NCI-H2227 (cell line): ENCODE measurements around the gene OR9I1.

Source experiments
- DNase-seq: peaks from one replicate; lab custom pipeline; 2025; ENCODE audit not compliant: unreplicated experiment; lab: John Stamatoyannopoulos, UW

The OR9I1 gene, protein sequence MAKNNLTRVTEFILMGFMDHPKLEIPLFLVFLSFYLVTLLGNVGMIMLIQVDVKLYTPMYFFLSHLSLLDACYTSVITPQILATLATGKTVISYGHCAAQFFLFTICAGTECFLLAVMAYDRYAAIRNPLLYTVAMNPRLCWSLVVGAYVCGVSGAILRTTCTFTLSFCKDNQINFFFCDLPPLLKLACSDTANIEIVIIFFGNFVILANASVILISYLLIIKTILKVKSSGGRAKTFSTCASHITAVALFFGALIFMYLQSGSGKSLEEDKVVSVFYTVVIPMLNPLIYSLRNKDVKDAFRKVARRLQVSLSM

DNA sequence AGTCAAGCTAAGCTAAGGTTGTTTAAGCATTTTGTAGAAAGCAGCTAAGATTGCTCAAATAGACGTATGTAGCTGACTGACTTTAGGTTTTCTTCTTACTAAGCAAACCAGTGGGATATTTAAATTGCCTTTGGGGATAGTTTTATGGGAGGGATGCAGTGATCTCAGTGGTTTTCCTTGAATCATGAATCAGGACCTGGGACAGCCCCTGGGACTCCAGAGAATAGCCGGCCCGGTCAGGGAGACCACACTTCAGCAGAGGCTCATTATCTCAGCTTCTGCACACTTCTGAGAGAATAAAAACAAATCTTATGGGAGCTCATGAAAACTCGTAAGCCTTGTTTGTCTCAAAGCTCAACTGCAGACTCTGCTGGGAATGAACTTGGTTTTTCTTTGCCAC is at the start of gene OR9I1:
Gene OR9I1, minus strand, starts transcription at position 62 of the 400 bp plus-strand sequence. CDS start 6,086 bp downstream, outside the sequence.
- no peak for DNase-seq

DNA sequence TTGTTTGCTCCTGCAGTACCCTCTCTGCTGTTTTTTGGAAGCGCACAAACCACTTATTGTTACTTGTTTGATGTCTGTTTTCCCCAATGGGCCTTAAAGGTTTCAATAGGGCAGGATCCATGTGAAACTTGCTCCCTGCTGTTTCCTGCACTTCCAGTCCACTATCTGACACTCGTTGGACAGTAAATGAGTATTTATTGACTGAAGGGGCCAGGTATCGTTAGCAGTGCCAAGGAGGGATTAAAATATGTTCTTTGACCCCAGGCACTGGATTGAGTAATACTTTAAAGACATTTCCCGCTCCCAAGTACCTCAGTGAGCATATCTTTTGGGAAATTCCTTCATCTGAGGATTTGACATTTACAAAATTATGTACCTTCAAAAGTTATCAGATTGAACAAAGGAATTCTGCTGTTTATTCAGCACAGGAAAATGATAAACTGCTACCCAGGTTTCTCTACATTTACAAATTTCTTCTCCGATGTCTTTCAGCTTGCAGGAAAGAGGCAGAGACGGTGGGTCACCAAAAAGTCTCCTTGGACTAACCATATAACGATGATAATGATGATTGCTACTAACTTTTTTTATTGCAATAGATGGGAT is 40.3 kb upstream of the OR9I1 start:
- no peak for DNase-seq

DNA sequence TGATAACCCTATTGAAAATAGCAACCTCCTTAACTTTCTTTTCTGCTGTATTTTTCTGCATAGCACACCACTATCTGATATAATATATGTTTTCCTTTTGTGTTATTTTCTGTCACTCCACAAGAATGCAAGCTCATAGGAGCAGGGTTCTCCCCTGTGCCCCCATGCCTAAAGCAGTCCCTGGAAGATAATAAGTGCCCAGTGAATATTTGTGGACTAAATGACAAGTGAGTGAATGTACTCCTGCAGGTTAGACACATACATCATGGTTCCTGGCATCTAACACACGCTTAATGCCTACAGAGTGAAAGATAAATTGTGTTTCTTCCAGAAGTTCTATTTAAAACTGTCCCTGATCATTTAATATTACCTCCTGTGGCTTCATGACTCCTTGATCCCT is 39.7 kb upstream of the OR9I1 start:
- DNase-seq = no peak

DNA sequence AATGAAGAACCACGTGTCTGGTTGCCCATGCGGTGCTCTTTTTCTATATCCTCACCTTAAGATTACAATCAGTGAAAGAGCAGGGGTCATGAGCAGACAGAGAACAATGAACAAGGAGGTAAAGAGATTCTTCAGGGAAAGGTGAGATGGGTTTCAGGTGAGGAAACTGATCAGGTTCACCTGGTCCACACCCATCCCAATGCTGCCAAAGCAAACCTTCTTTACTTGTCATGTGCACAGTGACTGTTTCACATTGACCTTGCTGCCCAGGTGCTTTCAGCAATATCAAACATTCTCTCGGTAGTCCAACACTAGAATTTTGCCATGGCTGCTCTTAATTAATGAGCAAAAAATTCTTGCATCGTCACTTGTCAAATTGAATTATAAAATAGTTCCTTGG is 39.1 kb upstream of the OR9I1 start:
- DNase-seq = no peak

DNA sequence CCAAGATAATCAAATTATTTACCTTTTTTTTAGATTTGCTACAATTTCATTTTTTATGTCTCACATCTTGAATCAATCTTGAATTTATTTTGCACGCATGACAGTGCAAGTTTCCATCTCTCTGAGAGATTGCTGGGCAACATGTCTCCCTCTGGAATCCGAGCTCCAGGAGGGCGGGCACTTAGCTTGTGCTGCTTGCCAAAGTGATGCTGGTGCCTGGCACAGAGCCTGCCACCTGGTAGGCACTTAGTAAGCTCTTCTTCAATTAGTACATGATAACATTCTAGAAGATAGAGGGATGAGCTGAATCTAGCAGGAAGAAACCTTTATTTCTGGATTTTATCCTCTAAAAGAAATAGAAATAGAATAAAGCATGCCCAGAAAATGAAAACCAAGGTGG is 27.5 kb upstream of the OR9I1 start:
- DNase-seq = no peak

DNA sequence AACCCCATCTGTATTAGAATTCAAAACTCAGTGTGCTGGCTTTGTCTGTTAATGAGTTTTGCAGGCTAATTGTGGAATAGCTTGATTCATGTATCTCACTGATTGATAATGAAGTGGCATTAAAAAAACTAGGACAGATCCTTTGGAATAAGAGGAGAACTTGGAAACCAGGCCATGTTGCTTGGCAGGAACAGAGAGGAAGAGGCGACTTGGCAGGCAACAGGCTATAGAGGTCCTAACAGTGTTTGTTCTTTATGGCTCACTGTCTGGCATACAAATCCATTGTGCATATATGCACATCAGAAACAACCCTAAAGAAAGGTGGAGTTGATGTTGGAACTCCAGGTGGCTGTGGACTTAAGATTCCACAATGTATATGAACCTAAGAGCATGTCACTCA is 17.4 kb upstream of the OR9I1 start:
- DNase-seq = no peak

DNA sequence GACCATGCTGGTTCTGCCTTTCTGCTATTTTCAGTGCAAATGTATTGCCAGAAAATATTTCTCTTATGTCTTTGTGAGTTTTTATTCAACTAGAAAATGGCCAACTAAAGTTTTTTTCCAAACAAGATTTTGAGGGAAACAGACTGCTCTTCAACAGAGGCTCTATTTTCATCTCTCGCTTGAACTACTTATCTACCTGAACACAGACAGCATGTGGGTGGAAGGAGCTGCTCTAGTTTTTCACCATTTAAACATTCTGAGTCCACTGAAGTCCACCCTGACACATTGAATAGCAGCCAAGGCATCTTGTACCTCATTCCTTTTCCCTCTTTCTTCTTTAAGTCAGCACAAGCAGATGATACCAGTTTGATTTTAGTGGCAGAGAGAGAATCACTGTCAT is 9.8 kb upstream of the OR9I1 start:
- no peak for DNase-seq

DNA sequence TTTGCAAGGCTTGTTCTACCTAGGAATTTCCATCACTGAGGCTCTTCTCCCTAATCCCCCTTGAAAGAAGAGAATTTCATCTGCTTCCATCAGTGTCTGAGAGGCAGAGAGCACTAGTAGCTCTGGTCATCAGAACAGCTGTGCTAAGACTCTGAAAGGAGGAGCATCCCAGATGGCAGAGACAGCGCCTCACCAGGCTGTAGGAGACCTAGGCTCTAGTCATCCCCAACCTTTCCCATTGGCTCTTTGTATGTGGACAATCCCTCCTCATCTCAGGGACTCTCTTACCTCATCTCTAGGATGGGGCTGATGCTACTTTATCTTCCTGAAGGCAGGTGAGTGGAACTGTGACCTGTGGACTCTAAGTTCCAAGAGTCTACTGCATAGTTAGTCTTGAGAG is 8.8 kb upstream of the OR9I1 start:
- no peak for DNase-seq

DNA sequence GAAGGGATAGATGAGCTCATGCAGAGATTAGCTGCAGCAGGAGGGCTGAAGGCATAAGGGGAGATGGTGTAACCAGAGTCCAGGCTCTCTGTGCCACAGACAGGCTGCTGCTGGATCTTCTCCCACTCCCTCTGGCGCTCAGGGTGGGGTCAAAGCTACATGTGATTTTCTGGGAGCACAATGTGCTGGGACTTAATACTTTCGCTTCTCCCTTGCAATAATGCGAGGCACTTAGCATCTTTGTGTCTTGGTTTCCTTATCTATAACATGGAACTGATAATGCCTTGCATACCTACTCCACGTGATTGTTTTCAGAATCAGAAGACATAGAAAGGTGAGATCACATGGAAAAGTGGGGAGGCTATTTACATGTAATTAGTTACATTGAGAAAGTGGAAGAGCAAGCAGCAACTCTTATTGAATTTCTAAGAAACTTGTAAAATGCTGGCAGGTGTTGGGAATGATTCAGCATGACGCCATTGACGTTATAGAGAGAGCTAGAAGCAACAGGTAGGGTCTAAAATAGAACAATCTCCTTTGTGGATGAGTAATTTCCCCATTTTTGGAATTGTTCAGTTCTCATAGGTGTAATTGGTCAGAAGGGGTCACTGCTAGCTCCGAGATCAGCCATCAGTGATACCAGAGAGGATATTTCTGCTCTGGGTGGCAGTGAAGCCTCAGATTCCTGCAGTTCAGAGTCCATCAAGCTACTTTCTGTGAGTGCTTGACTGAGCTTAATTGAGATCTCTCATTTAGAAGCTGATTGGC is 8.2 kb upstream of the OR9I1 start:
- no peak for DNase-seq

DNA sequence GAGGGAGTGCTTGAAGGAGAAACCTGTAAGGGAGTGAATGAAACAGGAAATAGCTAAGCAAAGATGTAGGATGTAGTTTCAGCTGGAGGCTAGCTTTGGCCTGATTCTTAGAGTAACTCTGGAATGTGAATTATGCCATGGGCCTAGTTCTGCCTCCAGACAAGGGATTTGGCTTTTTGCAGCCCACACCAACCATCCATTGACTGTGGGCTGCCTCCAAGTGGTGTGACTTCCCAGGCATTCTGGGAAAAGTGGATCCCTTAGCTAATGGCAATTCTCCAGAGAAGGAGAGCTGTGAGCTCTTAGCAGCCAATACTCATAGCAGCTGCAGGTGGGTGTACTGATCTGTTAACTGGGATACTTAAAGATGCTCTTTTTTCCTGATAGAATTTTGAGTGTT is 2.0 kb upstream of the OR9I1 start:
- no peak for DNase-seq

DNA sequence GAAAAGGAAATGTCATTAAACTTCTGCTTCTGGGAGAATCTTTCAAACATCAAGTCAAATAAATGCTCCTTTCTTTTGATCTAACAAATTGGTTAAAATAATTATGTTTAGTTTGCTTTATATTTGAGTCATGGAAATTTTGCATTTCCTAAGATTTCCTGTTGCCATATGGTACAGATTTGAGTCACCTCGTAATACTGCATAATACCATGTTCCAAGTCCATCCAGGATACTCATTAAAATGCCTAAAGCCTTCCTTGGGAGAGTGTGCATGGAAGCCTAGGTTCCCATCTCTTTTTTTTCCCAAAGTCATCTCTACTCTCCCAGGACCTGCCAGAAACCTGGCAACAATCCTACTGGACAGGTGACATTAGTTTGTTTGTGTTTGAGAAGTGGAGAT is 4.2 kb downstream of the OR9I1 start:
- DNase-seq = no peak

DNA sequence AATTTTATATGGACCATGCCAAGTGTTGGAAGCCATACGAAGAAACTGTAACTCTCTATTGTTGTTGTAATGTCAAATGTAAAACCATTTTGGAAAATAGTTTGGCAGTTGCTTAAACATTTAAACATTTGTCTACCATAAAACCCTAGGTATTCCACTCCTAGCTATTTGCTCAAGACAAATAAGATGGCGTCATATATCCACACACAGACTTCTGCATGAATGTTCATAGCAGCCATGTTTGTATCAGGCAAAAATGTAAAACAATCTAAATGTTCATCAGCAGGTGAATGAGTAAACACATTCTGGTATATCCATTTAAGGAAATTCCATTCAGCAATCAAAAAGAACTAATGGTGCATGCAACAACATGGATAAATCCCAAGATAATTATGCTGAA is 27.9 kb downstream of the OR9I1 start:
- DNase-seq = no peak

DNA sequence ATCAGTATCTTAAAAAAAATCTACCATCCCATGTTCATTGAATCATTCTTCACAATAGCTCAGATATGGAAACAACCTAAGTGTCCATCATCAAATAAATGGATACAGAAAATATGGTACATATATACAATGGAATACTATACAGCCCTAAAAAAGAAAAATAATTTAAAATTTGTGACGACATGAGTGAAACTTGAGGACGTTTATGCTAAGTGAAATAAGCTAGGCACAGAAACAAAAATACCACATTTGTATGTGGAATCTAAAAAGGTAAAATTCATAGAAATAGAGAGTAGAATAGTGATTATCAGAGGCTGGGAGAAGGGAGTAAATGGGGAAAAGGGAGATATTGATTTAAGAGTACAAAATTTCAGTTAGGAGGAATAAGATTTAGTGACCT is 38.8 kb downstream of the OR9I1 start:
- DNase-seq = no peak

DNA sequence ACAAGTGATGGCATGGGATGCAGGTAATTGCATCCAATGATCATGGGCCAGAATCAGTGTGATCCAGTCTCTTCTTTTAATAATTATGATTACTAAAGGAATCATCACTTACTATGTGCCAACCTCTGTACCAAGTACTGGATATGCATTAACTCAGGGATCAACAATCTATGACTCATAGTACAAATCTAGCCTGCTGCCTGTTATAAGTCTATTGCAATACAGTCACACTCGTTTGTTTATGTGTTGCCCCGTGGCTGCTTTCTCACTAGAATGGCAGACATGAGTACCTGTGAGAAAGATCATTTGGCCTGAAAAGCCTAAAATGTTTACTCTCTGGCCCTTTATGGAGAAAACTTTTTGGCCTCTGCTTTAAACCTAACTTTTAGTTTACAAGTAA is 49.5 kb downstream of the OR9I1 start:
- DNase-seq = no peak

DNA sequence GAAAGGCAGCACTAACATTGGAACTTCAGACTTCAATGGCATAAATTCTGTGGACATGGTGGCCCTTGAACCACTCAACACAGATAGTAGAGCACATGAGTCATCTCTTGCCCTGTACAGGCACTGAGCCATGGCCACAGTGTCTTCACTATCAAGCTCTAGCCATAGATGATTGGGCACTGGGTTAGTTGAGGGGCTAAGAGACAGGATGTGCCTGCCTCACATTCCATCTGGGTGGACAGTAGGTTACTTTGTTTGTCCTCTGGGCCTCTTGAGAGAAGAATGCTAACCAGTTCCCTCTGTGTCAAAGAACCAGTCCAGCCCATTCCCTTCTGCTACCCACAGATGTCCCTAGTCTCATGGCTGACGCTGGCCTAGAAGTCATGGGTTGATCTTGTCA is 54.7 kb downstream of the OR9I1 start:
- DNase-seq = no peak

DNA sequence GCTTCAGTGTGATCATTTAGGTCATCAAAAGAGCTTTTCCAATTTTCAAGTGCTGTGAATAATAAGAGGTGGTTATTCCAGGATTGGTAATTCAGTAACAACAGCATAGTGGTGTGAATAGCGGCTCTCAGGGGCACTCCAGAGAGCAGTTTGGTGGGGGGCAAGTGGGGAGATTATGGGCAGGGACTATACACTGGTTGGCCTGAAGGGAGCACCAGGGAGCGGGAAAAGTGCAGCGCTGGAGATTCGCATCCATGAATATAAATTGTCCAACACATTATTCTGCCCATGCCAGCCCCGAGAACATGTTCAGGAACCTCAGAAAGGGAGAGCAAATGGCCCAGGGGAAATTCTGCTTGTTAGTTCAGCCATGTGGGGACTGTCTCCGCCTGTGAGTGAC is 56.7 kb downstream of the OR9I1 start:
- DNase-seq = no peak

DNA sequence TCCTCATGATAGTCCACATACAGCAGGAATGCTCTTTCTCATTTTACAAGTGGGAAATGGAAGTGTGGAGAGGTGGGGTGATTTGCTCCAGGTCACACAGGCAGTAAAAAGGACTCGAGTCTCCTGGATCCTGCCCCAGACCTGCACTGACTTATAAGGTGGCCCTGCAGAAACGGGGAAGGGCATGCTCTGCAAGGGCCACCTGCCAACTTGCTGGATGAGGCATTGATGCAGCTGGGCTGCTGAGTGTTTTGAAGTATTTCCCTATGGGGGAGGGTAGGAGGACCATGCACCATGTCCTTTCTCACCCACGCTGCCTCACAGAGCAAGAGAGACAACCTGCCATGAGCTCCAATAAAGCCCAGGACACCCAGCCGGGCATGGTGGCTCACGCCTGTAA is 57.6 kb downstream of the OR9I1 start:
- DNase-seq = no peak
